Measurements from ENCODE around the gene ACOT12.

- TF ChIP-seq ZNF565 (CRISPR knock-in tag; conservative IDR thresholded peaks at IDR 0.05; ENCODE audit: low read depth) (no peak), ARNTL (CRISPR knock-in tag; IDR thresholded peaks at IDR 0.05; ENCODE audit: borderline replicate concordance, low read depth) (no peak), ZFP30 (CRISPR knock-in tag; IDR thresholded peaks at IDR 0.05) (no peak), CSDC2 (CRISPR knock-in tag; IDR thresholded peaks at IDR 0.05) (no peak), CSRNP3 (CRISPR knock-in tag; IDR thresholded peaks at IDR 0.05) (no peak), PPARA (CRISPR knock-in tag; IDR thresholded peaks at IDR 0.05; ENCODE audit: borderline replicate concordance) (no peak), ZNF70 (CRISPR knock-in tag; IDR thresholded peaks at IDR 0.05) (no peak), RARB (CRISPR knock-in tag; IDR thresholded peaks at IDR 0.05) (no peak), TCF4 (CRISPR knock-in tag; IDR thresholded peaks at IDR 0.05; ENCODE audit: borderline replicate concordance) (no peak), ZFP3 (CRISPR knock-in tag; IDR thresholded peaks at IDR 0.05) (no peak)
- TF ChIP-seq, protein P1, sequence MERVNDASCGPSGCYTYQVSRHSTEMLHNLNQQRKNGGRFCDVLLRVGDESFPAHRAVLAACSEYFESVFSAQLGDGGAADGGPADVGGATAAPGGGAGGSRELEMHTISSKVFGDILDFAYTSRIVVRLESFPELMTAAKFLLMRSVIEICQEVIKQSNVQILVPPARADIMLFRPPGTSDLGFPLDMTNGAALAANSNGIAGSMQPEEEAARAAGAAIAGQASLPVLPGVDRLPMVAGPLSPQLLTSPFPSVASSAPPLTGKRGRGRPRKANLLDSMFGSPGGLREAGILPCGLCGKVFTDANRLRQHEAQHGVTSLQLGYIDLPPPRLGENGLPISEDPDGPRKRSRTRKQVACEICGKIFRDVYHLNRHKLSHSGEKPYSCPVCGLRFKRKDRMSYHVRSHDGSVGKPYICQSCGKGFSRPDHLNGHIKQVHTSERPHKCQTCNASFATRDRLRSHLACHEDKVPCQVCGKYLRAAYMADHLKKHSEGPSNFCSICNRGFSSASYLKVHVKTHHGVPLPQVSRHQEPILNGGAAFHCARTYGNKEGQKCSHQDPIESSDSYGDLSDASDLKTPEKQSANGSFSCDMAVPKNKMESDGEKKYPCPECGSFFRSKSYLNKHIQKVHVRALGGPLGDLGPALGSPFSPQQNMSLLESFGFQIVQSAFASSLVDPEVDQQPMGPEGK (CRISPR knock-in tag; IDR thresholded peaks at IDR 0.05; ENCODE audit: borderline replicate concordance), result no peak
Observed at GRCh38 chr5:81292130-81292529, 101.8 kb downstream of the ACOT12 start.

Data from SK-N-SH treated with all-trans-retinoic acid at 6 μM for 48 hours (cell line).